H1 (cell line): ENCODE data around the gene HIBADH. TPM values are rescaled to one million over a fixed set of nuclear protein-coding genes. Genes with fewer than 3 reads are reported as not detected.

ENCODE experiments used
- ASH2L ChIP-seq: fragments of 200-600, 300-600 bp; sonication (generic); IDR thresholded peaks from one replicate; pipeline ENCODE4 v1.7.1; 2017; ENCODE audit warnings: low read length
- BACH1 ChIP-seq: IDR thresholded peaks from 2 replicates; pipeline ENCODE4 v1.6.1; 2012; ENCODE audit warnings: low read length, improper control_type of control experiment
- SIRT6 ChIP-seq: IDR thresholded peaks from one replicate; pipeline ENCODE4 v1.7.1; 2012; ENCODE audit warnings: low read length, inconsistent platforms
- TBP ChIP-seq: IDR thresholded peaks from 2 replicates; pipeline ENCODE4 v1.6.1; 2011; ENCODE audit warnings: low read depth, low read length, improper control_type of control experiment
- polyA plus RNA-seq, 7 experiments: library from polyadenylated mRNA; depleted of rRNA in 3 of 7; stranded (reverse) in 5 of 7; unstranded in 2 of 7; fragments of >200 nt in 5 of 7; fragments of 200-250 nt in 2 of 7; gene quantifications; 1 replicate in 5 of 7; 2 replicates in 1 of 7; 4 replicates in 1 of 7; pipeline versions ENCODE4 v1.2.1 to v1.2.3, GENCODE V29; 2011 to 2013; ENCODE audit warnings: missing spikeins in 2 of 7, mixed read lengths in 2 of 7
- total RNA-seq: library from RNA; stranded (reverse); fragmentation: NEBNext Ultra II Directional; extraction: Animal tissue kit (Norgen Biotek cat#: 25700); gene quantifications from 2 replicates; pipeline ENCODE4 v1.2.1, GENCODE V29; 2021
- TF ChIP-seq, protein P1 (sequence below): IDR thresholded peaks from 2 replicates; pipeline ENCODE4 v1.6.1; 2012; ENCODE audit warnings: low read length, inconsistent platforms
- TF ChIP-seq, protein P2 (sequence below), 3 experiments: IDR thresholded peaks; 1 replicate in 2 of 3; 2 replicates in 1 of 3; pipeline versions ENCODE4 v1.5.1 to v1.6.1; 2011; ENCODE audit warnings: low read length in 3 of 3, mild to moderate bottlenecking in 3 of 3, inconsistent platforms in 2 of 3, low read depth in 1 of 3, moderate library complexity in 1 of 3; ENCODE audit not compliant: insufficient read depth in 1 of 3; ENCODE audit errors: control extremely low read depth in 1 of 3
- TF ChIP-seq, protein P3 (sequence below): IDR thresholded peaks from 2 replicates; pipeline ENCODE4 v1.6.1; 2011; ENCODE audit warnings: low read depth, mild to moderate bottlenecking, low read length; ENCODE audit not compliant: insufficient read depth

Gene HIBADH
- total and polyA plus RNA-seq, 2 of the 8 experiments (the other 6 are each of a cell fraction or from before 2014, with no cell fraction given): 30.1 to 39.5 TPM

DNA sequence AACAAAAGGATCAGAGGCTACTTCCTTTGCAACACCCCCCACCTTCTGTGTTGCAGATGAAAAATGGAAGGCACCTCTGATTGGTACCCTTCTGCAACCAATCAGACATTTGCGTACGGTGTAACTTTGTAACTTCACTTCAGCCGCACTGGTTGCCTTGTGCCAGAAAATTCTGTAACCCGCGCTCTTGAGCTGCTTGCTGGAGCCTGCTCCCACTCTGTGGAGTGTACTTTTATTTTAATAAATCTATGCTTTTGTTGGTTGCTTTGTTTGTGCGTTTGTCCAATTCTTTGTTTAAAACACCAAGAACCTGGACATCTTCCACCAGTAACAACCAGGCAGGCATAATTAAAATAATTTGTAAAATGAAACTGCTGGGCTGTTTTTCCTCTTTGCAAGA, 45.8 kb upstream of the HIBADH start (continued):
- TF ChIP-seq SIRT6 (no peak), TBP (no peak), BACH1 (no peak), ASH2L (no peak)
- TF ChIP-seq, protein P1, sequence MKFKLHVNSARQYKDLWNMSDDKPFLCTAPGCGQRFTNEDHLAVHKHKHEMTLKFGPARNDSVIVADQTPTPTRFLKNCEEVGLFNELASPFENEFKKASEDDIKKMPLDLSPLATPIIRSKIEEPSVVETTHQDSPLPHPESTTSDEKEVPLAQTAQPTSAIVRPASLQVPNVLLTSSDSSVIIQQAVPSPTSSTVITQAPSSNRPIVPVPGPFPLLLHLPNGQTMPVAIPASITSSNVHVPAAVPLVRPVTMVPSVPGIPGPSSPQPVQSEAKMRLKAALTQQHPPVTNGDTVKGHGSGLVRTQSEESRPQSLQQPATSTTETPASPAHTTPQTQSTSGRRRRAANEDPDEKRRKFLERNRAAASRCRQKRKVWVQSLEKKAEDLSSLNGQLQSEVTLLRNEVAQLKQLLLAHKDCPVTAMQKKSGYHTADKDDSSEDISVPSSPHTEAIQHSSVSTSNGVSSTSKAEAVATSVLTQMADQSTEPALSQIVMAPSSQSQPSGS: no peak
- TF ChIP-seq, protein P2, sequence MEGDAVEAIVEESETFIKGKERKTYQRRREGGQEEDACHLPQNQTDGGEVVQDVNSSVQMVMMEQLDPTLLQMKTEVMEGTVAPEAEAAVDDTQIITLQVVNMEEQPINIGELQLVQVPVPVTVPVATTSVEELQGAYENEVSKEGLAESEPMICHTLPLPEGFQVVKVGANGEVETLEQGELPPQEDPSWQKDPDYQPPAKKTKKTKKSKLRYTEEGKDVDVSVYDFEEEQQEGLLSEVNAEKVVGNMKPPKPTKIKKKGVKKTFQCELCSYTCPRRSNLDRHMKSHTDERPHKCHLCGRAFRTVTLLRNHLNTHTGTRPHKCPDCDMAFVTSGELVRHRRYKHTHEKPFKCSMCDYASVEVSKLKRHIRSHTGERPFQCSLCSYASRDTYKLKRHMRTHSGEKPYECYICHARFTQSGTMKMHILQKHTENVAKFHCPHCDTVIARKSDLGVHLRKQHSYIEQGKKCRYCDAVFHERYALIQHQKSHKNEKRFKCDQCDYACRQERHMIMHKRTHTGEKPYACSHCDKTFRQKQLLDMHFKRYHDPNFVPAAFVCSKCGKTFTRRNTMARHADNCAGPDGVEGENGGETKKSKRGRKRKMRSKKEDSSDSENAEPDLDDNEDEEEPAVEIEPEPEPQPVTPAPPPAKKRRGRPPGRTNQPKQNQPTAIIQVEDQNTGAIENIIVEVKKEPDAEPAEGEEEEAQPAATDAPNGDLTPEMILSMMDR (IDR thresholded peaks at IDR 0.05; ENCODE audit: control extremely low read depth in 1 of 3, insufficient read depth in 1 of 3, low read depth in 1 of 3, low read length in 3 of 3): no peak
- TF ChIP-seq, protein P3, sequence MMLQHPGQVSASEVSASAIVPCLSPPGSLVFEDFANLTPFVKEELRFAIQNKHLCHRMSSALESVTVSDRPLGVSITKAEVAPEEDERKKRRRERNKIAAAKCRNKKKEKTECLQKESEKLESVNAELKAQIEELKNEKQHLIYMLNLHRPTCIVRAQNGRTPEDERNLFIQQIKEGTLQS: no peak
